ENCODE measurements around the gene NTSR2.
A peak's percentile ranks its signal among the peaks of the same experiment; 100 is the strongest.
"Not testable (repeated sequence)": the region's sequence is repeated elsewhere in the genome, so short reads cannot be mapped to it uniquely, and the experiment has no call there.

Gene NTSR2

GRCh38 chr2:11679486-11680181 lies 9.6 kb upstream of the NTSR2 start:
- DNase-seq (ENCODE audit: low read depth, low spot score): no peak

DNA sequence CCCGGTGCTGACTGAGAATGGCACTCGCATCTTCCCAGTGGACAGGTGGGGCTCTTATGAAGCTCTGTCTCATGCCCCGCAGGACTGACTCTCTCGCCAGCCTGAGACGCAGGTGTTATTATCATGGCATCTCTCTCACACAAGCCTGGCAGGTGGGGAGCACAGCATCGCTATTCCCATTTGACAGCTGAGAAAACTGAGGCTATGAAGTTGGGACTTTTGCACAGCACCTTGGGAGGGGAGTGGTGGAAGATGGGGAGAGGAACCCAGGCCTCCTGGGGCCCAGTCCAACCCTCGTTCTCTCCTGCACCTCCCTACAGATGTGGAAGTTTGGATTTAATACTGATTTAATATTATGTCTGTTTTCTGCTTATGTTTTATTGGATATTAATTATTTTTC lies 9.0 kb upstream of the NTSR2 start:
- DNase-seq (ENCODE audit: low read depth, low spot score): no peak

GRCh38 chr2:11678306-11678960 lies 8.4 kb upstream of the NTSR2 start:
- no peak for DNase-seq (ENCODE audit: low read depth, low spot score)

DNA sequence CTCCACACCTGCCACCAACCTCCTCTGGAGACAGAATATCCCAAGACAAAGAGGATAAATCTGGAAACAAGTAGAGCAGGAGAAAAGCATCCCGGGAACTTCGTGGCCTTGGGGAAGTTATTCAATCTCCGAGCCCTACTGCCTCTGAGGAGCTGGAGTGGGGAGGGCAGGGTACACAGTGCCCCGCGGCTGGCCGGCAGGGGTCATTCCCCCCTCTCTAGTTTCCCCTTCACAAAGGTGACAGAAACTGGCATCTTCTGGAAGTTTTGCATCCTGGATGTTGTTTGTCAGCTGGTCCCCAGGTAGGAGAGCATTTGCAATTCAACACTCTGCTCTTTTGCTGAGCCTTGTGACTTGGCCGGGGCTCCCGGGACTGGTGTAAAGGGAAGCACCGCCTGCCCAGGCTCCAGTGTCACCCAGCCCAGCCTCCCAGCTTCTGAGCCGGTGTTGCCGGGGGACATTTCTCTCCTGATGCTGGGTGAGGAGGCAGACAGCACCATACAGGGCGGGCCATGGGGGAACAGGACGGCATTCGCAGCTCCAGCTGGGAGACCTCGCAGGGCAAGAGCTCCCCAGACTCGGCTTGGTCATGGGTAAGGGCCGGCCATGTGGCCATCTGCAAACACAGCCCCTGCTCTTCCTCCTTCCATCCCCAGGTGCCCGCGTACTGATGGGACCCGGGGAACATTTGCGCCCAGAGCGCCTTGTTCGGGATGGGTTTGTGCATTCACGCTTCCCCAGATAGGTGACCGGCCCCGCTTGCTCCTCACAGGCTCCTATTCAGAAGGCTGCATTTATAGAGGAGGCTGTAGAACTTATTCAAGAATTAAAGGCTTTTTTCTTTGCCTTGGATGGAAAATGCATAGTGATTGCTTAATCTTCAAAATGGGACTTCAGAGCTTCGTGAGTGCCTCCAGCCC lies 7.4 kb upstream of the NTSR2 start:
- peak; percentile 52 for DNase-seq (ENCODE audit: low read depth, low spot score)

GRCh38 chr2:11676640-11677039 lies 6.6 kb upstream of the NTSR2 start:
- DNase-seq (ENCODE audit: low read depth, low spot score): no peak

GRCh38 chr2:11675423-11676112 lies 5.6 kb upstream of the NTSR2 start:
- DNase-seq (ENCODE audit: low read depth, low spot score): no peak

GRCh38 chr2:11674983-11675382 lies 5.0 kb upstream of the NTSR2 start:
- DNase-seq (ENCODE audit: low read depth, low spot score): no peak

DNA sequence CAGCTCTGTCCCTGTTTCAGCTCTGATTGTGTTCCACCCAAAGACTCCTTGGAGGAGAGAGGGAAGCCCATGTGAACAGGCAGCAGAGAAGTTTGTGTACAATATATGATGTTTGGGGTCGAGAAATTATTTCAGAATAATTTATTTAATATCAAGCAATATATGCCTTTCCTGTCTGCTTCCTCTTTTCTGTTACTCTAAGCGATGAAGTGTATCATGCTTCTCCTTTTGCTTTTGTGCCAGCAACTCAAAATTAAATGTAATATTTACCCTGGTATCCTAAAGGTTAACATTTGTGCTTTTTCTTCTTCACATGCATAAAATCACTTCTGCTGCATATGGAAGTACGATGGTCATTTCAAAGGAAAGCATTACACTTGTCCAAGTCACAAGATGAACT lies 2.4 kb upstream of the NTSR2 start:
- DNase-seq (ENCODE audit: low read depth, low spot score): no peak

GRCh38 chr2:11667866-11668637 lies 1.9 kb downstream of the NTSR2 start:
- DNase-seq (ENCODE audit: low read depth, low spot score): no peak

DNA sequence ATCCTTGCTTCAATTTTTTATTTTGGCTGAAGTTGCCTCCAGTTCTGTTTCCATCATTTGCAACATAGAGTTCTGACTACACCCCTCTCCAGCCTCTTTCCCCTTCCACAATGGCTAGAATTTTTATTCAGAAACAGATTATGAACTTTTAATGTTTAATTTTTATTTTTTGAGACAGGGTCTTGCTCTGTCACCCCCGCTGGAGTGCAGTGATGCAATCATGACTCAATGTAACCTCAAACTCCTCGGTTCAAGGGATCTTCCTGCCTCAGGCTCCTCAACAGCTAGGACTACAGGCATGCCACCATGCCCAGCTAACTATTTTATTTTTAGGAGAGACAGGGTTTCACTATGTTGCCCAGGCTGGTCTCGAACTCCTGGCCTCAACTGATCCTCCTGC lies 2.8 kb downstream of the NTSR2 start:
- DNase-seq (ENCODE audit: low read depth, low spot score): no peak

GRCh38 chr2:11665510-11666362 lies 4.3 kb downstream of the NTSR2 start:
- DNase-seq (ENCODE audit: low read depth, low spot score): no peak

DNA sequence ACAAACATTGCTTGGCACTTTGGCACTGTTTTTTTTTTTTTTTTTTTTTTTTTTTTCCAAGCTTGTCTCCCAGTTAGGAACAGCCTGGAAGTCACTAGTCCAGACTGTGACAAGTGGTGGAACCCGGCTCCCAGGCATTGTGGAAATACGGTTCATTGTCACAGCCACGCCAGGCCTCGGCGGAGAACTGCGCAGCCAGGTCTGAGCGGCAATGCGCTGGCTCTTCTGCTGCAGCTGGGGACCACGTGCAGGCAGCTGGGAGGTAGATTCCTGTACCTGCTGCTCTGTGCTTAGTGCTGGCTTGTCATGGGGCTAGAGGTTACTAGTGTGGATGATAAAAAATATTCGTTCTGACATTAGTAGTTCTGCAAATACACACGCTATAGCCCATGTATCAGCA lies 5.0 kb downstream of the NTSR2 start:
- no peak for DNase-seq (ENCODE audit: low read depth, low spot score)

DNA sequence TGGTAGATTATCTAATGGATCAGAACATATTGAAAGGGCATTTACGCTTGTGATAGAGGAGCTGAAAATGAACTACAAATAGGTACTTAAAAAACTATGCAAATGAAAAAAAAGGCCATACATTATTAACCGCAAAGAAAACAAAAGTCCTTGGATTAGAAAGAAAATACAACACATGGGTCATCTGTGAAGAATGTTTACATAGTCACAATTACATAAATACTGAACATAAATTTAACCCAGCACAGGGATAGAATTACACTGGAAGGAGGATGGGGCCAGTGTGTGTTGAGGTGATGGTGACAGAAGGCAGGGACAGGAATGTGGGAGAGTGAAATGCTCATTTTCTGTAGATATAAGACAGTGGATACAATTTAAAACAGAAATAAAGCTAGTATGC lies 6.6 kb downstream of the NTSR2 start:
- no peak for DNase-seq (ENCODE audit: low read depth, low spot score)

- no peak for DNase-seq (ENCODE audit: low read depth, low spot score)
Observed at GRCh38 chr2:11662882-11663281, 7.1 kb downstream of the NTSR2 start.

DNA sequence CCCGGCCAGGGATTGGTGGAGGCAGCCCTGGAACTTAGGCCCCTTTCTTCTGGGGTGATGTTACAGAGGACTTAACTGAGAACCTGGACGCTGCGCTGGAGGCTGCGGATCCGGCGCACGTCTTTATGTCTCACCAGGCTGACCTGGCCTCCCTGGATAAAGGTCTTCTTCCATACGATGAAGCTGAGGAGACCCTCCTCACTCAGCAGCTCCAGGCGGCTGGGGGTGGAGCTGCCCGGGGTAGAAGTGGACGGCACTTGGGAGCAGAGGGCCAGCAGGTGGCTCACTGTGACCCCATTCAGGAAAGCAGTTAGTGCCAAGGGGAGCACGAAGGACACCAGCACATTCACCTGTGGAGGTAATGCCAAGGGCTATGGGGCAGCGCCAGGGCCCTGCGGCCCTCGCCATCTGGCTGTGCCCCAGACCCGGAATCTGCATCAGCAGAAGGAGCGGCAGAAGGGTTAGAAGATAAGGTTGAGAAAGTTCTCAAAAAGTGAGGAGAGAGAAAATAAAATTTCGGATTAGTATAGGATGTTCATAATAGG lies 8.0 kb downstream of the NTSR2 start:
- DNase-seq (ENCODE audit: low read depth, low spot score): no peak

GRCh38 chr2:11660396-11660795 lies 9.6 kb downstream of the NTSR2 start:
- not testable (repeated sequence) for DNase-seq (ENCODE audit: low read depth, low spot score)

DNA sequence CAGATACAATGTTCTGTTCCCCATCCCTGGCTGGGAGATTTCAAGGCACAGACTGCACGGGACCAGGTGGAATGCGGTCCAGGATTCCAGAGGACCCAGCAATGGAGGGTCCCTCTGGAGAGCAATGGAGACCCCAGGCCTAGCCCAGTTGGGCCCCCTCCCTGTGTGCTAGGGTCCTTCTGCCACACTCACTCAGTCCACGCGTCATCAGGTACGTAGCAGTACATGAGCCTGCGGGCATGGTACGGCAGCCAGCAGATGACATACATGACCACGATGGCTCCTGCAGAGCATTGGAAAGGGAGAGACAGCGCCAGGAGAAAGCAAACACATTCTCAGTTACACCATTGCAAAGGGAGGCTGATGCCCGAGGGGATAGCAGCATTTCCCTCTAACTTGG lies 10.1 kb downstream of the NTSR2 start:
- DNase-seq (ENCODE audit: low read depth, low spot score): no peak

DNA sequence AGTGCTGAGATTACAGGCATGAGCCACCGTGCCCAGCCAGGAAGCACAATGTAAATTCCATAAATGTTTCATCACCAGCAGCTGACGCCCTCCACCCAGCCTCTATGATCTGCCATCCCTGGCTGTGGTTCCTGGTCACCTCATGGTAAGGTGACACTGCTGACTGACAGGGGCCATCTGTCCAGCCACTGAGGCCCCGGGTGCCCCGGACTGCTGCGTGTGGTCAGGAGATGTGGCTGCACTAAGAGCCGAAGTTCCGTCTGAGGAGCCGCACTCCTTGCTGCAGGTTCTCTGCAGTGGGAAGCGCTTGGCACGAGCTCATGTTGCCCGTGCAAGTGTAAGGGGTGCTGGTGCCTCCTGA lies 10.9 kb downstream of the NTSR2 start:
- no peak for DNase-seq (ENCODE audit: low read depth, low spot score)

GRCh38 chr2:11658208-11659114 lies 11.5 kb downstream of the NTSR2 start:
- DNase-seq (ENCODE audit: low read depth, low spot score): no peak
